Trophoblast cell (in vitro differentiated cells and primary cell): ENCODE data around the gene BATF3.

ENCODE experiments used
- DNase-seq, 2 donors: peaks; one replicate each; pipeline ENCODE4 v3.0.0-alpha.2; 2016
- H2AFZ ChIP-seq: 2 replicates; pipeline ENCODE4 v1.6.1; 2013; ENCODE audit warnings: low read length, moderate library complexity, mild to moderate bottlenecking; ENCODE audit not compliant: insufficient read depth, poor library complexity
- H2AK5ac ChIP-seq: 2 replicates; pipeline ENCODE4 v1.6.1; 2013; ENCODE audit warnings: mild to moderate bottlenecking, low read length
- H2BK120ac ChIP-seq: 2 replicates; pipeline ENCODE4 v1.6.1; 2013; ENCODE audit warnings: low read length, mild to moderate bottlenecking, moderate library complexity; ENCODE audit not compliant: insufficient read depth, poor library complexity
- H2BK12ac ChIP-seq: 2 replicates; pipeline ENCODE4 v1.6.1; 2013; ENCODE audit warnings: mild to moderate bottlenecking, low read length, moderate library complexity
- H2BK5ac ChIP-seq: 2 replicates; pipeline ENCODE4 v1.6.1; 2013; ENCODE audit warnings: low read length, low read depth, moderate library complexity, mild to moderate bottlenecking; ENCODE audit not compliant: poor library complexity
- H3K14ac ChIP-seq: 2 replicates; pipeline ENCODE4 v1.6.1; 2013; ENCODE audit warnings: mild to moderate bottlenecking, low read length
- H3K18ac ChIP-seq: 2 replicates; pipeline ENCODE4 v1.6.1; 2013; ENCODE audit warnings: mild to moderate bottlenecking, low read length
- H3K23ac ChIP-seq: 2 replicates; pipeline ENCODE4 v1.6.1; 2013; ENCODE audit warnings: low read length
- H3K27ac ChIP-seq: 2 replicates; pipeline ENCODE4 v1.5.1; 2013; ENCODE audit warnings: low read depth, mild to moderate bottlenecking, inconsistent platforms, low read length, moderate library complexity
- H3K27me3 ChIP-seq: 2 replicates; pipeline ENCODE4 v1.6.1; 2013; ENCODE audit warnings: inconsistent platforms, mild to moderate bottlenecking, low read length, moderate library complexity; ENCODE audit not compliant: insufficient read depth
- H3K36me3 ChIP-seq, 2 experiments: 1 replicate in 1 of 2; 2 replicates in 1 of 2; pipeline ENCODE4 v1.6.1; 2013; ENCODE audit warnings: low read length in 2 of 2, mild to moderate bottlenecking in 2 of 2, moderate library complexity in 1 of 2; ENCODE audit not compliant: insufficient read depth in 2 of 2, control insufficient read depth in 1 of 2
- H3K4ac ChIP-seq: 2 replicates; pipeline ENCODE4 v1.6.1; 2013; ENCODE audit warnings: low read depth, mild to moderate bottlenecking, low read length, moderate library complexity
- H3K4me1 ChIP-seq, 2 experiments: 1 replicate in 1 of 2; 2 replicates in 1 of 2; pipeline ENCODE4 v1.6.1; 2013; ENCODE audit warnings: low read length in 2 of 2, mild to moderate bottlenecking in 2 of 2, moderate library complexity in 1 of 2; ENCODE audit not compliant: insufficient read depth in 2 of 2, control insufficient read depth in 1 of 2
- H3K4me2 ChIP-seq: 2 replicates; pipeline ENCODE4 v1.6.1; 2013; ENCODE audit warnings: inconsistent platforms, mild to moderate bottlenecking, low read length, moderate library complexity
- H3K4me3 ChIP-seq: 2 replicates; pipeline ENCODE4 v1.5.1; 2013; ENCODE audit warnings: mild to moderate bottlenecking, low read depth, low read length, inconsistent platforms
- H3K79me1 ChIP-seq: one replicate; pipeline ENCODE4 v1.6.1; 2013; ENCODE audit warnings: low read length
- H3K79me2 ChIP-seq: 2 replicates; pipeline ENCODE4 v1.6.1; 2013; ENCODE audit warnings: low read length, mild to moderate bottlenecking; ENCODE audit not compliant: control insufficient read depth, insufficient read depth, poor library complexity
- H3K9ac ChIP-seq: 2 replicates; pipeline ENCODE4 v1.6.1; 2013; ENCODE audit warnings: mild to moderate bottlenecking, low read length
- H3K9me3 ChIP-seq: 2 replicates; pipeline ENCODE4 v1.6.1; 2013; ENCODE audit warnings: low read depth, mild to moderate bottlenecking, control low read depth, inconsistent platforms, low read length; ENCODE audit not compliant: insufficient read depth
- H4K12ac ChIP-seq: 2 replicates; pipeline ENCODE4 v1.6.1; 2013; ENCODE audit warnings: low read depth, mild to moderate bottlenecking, low read length, moderate library complexity
- H4K8ac ChIP-seq: 2 replicates; pipeline ENCODE4 v1.6.1; 2013; ENCODE audit warnings: low read depth, mild to moderate bottlenecking, low read length, moderate library complexity
- H4K91ac ChIP-seq: one replicate; pipeline ENCODE4 v1.6.1; 2013; ENCODE audit warnings: low read depth, mild to moderate bottlenecking, low read length, moderate library complexity
- WGBS: extraction: QIAGEN DNeasy Blood & Tissue Kit; methylation state at CpG from one replicate; pipeline ENCODE4 v1.1.7; 2013; ENCODE audit warnings: missing lambda C conversion rate; ENCODE audit not compliant: insufficient read length, insufficient coverage; ENCODE audit errors: extremely low coverage; 5-methylcytosine and 5-hydroxymethylcytosine counted together

Gene BATF3

GRCh38 chr1:212738330-212738729, 38.7 kb upstream of the BATF3 start:
- Histone ChIP-seq H3K27ac (no peak overlapping the region), H3K4me1 (no peaks in the 10 kb centered on the region)
- no CpG with 5 or more reads among the region's 1 CpG for WGBS

DNA sequence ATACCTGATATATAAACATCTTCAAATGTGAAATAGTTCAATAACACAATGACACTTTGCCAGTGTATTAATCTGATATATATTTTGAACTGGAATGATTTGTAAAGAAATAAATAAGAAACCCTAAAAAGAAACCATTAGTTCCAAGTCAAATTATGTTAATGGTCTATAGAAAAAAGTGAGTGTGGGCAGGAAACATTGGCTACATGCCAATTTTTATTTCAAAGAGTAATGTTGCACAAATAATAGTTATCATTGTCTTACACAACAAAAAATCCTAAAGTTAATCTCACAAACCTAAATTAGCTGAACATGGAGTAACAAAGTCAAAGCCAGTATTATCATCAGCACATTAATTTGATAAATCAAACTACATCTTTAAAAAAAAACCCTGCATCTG, 37.9 kb upstream of the BATF3 start:
- DNase-seq, result no peak
- H3K27ac ChIP-seq, result no peak overlapping the region
- no peak overlapping the region for H3K4ac ChIP-seq
- H2AFZ ChIP-seq, result no peak overlapping the region
- no peaks in the 10 kb centered on the region for H3K4me1 ChIP-seq
- no peak overlapping the region for H3K9ac ChIP-seq
- H3K14ac ChIP-seq, result no peak overlapping the region
- H3K4me2 ChIP-seq, result no peak overlapping the region
- H2BK12ac ChIP-seq, result no peak overlapping the region
- no peak overlapping the region for H4K91ac ChIP-seq
- H3K23ac ChIP-seq, result no peak overlapping the region
- H3K9me3 ChIP-seq, result no peaks in the 10 kb centered on the region
- H2AK5ac ChIP-seq, result no peak overlapping the region
- H2BK120ac ChIP-seq, result no peak overlapping the region
- H3K36me3 ChIP-seq, result peaks cover 0 to 5% of the 10 kb centered on the region in 2 experiments
- H3K79me2 ChIP-seq, result no peaks in the 10 kb centered on the region
- H4K8ac ChIP-seq, result no peak overlapping the region
- no peak overlapping the region for H3K18ac ChIP-seq
- no peak overlapping the region for H2BK5ac ChIP-seq
- H3K4me3 ChIP-seq, result no peak overlapping the region
- H3K27me3 ChIP-seq, result no peaks in the 10 kb centered on the region
- no peak overlapping the region for H4K12ac ChIP-seq
- H3K79me1 ChIP-seq, result no peaks in the 10 kb centered on the region

More at GRCh38 chr1:212738330-212738729, 38.7 kb upstream of the BATF3 start:
- H2AFZ ChIP-seq, result no peak overlapping the region
- H3K27me3 ChIP-seq, result no peaks in the 10 kb centered on the region
- no peak overlapping the region for H3K9ac ChIP-seq
- no peak overlapping the region for H3K4me2 ChIP-seq
- no peaks in the 10 kb centered on the region for H3K79me1 ChIP-seq
- no peaks in the 10 kb centered on the region for H3K9me3 ChIP-seq
- no peak overlapping the region for H2BK5ac ChIP-seq
- H3K18ac ChIP-seq, result no peak overlapping the region
- DNase-seq, result no peak
- H2BK12ac ChIP-seq, result no peak overlapping the region
- peaks cover 0 to 5% of the 10 kb centered on the region in 2 experiments for H3K36me3 ChIP-seq
- H4K91ac ChIP-seq, result no peak overlapping the region
- H4K8ac ChIP-seq, result no peak overlapping the region
- no peak overlapping the region for H3K4me3 ChIP-seq
- no peak overlapping the region for H4K12ac ChIP-seq
- H3K79me2 ChIP-seq, result no peaks in the 10 kb centered on the region
- no peak overlapping the region for H2BK120ac ChIP-seq
- no peak overlapping the region for H2AK5ac ChIP-seq
- H3K23ac ChIP-seq, result no peak overlapping the region
- no peak overlapping the region for H3K14ac ChIP-seq
- no peak overlapping the region for H3K4ac ChIP-seq

DNA sequence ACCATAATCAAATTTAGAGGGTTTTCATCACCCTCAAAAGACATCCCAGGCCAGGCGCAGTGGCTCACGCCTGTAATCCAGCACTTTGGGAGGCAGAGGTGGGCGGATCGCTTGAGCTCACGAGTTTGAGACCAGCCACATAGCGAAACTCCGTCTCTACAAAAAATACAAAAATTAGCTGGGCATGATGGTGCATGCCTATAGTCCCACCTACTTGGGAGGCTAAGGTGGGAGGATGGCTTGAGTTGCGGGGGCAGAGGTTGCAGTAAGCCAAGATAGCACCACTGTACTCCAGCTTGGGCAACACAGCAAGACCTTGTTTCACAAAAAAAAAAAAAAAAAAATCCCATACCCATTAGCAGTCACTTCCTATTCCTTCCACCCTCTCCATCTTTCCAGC, 33.5 kb upstream of the BATF3 start:
- H3K4ac ChIP-seq, result no peak overlapping the region
- H2BK120ac ChIP-seq, result no peak overlapping the region
- DNase-seq, result no peak
- no peak overlapping the region for H2BK5ac ChIP-seq
- H2BK12ac ChIP-seq, result no peak overlapping the region
- no peak overlapping the region for H4K91ac ChIP-seq
- no peak overlapping the region for H2AFZ ChIP-seq
- no peak overlapping the region for H3K4me2 ChIP-seq
- peaks cover 0 to 1% of the 10 kb centered on the region in 2 experiments for H3K36me3 ChIP-seq
- H3K18ac ChIP-seq, result no peak overlapping the region
- no CpG with 5 or more reads among the region's 8 CpGs for WGBS
- H3K27me3 ChIP-seq, result no peaks in the 10 kb centered on the region
- no peak overlapping the region for H2AK5ac ChIP-seq
- no peak overlapping the region for H3K27ac ChIP-seq
- H3K9ac ChIP-seq, result no peak overlapping the region
- no peak overlapping the region for H4K12ac ChIP-seq
- no peaks in the 10 kb centered on the region for H3K4me1 ChIP-seq
- H3K14ac ChIP-seq, result no peak overlapping the region
- no peaks in the 10 kb centered on the region for H3K79me2 ChIP-seq
- no peaks in the 10 kb centered on the region for H3K9me3 ChIP-seq
- H3K23ac ChIP-seq, result no peak overlapping the region
- H3K4me3 ChIP-seq, result no peak overlapping the region
- H3K79me1 ChIP-seq, result no peaks in the 10 kb centered on the region
- no peak overlapping the region for H4K8ac ChIP-seq

DNA sequence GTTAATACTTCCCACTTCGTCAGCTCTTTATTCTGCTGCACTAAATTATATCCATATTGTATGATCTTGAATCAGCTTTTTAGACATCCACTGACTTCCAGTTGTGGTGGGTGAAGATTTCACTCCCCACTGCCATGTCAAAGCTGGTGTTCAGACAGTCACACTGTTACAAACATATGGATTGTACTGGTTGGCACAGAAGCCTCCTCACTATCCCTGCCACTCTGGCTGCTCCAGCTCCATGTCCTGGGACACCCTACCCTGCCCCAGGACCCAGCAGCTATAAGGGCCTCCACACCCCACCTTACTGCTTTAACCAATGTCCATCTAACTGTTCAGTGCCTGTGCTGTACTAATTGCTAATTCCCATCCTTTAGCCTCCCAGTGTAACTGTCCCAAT, 32.0 kb upstream of the BATF3 start:
- Histone ChIP-seq H2BK12ac (no peak overlapping the region), H3K9me3 (no peaks in the 10 kb centered on the region), H2BK5ac (no peak overlapping the region), H3K79me2 (no peaks in the 10 kb centered on the region), H3K27ac (no peak overlapping the region), H2AK5ac (no peak overlapping the region), H3K4me2 (no peak overlapping the region), H3K23ac (no peak overlapping the region), H3K36me3 (peaks cover 0 to 4% of the 10 kb centered on the region in 2 experiments), H3K79me1 (no peaks in the 10 kb centered on the region), H3K18ac (no peak overlapping the region), H4K91ac (no peak overlapping the region), H3K4me3 (no peak overlapping the region), H3K4me1 (no peaks in the 10 kb centered on the region), H3K27me3 (no peaks in the 10 kb centered on the region), H3K4ac (no peak overlapping the region), H3K9ac (no peak overlapping the region), H3K14ac (no peak overlapping the region), H4K12ac (no peak overlapping the region), H4K8ac (no peak overlapping the region), H2AFZ (no peak overlapping the region), H2BK120ac (no peak overlapping the region)
- no CpG with 5 or more reads among the region's 1 CpG for WGBS
- DNase-seq, result no peak
